Activated CD4-positive, alpha-beta memory T cell treated with anti-CD3 and anti-CD28 coated beads for 36 hours (primary cell): ENCODE results near the gene HFM1. TPM values are rescaled to one million over a fixed set of nuclear protein-coding genes. Genes with fewer than 3 reads are reported as not detected.
"Not testable (repeated sequence)": the region's sequence is repeated elsewhere in the genome, so short reads cannot be mapped to it uniquely, and the experiment has no call there.

ENCODE experiments used
- CTCF ChIA-PET: fragments of 350-600 bp; sonication (Branson Sonifier 250); formaldehyde crosslinking; loops from one replicate; lab custom pipeline; 2021; ENCODE audit warnings: antibody characterized with exemption, inconsistent platforms; lab: Charles Lee
- POLR2A ChIA-PET: fragments of 350-600 bp; sonication (Branson Sonifier 250); formaldehyde crosslinking; loops from one replicate; lab custom pipeline; 2021; ENCODE audit warnings: antibody characterized with exemption; lab: Charles Lee
- DNase-seq: peaks from one replicate; pipeline ENCODE4 v3.0.0-alpha.2; 2020
- H3K27ac Mint-ChIP-seq: one replicate; pipeline ENCODE4 v1.8.0; 2021; ENCODE audit warnings: mixed read lengths
- H3K27me3 Mint-ChIP-seq: one replicate; pipeline ENCODE4 v1.8.0; 2021; ENCODE audit warnings: mixed read lengths
- H3K36me3 Mint-ChIP-seq: one replicate; pipeline ENCODE4 v1.8.0; 2021; ENCODE audit warnings: mixed read lengths
- H3K4me1 Mint-ChIP-seq: one replicate; pipeline ENCODE4 v1.8.0; 2021; ENCODE audit warnings: low read depth, mixed read lengths
- H3K4me3 Mint-ChIP-seq: one replicate; pipeline ENCODE4 v1.8.0; 2021; ENCODE audit warnings: mild to moderate bottlenecking, mixed read lengths
- H3K9me3 Mint-ChIP-seq: one replicate; pipeline ENCODE4 v1.8.0; 2021; ENCODE audit warnings: mixed read lengths
- intact Hi-C: fragments of 100-400 bp; cut with micrococcal nuclease; formaldehyde crosslinking; loops from one replicate; pipeline ENCODE4 v1.15.1; 2023
- total RNA-seq, 2 experiments: library from RNA; stranded (reverse); gene quantifications; one replicate each; pipeline ENCODE4 v1.2.3, GENCODE V29; 2021

Gene HFM1
- total RNA-seq, 2 experiments from 2014 or later = not detected

- H3K4me1 Mint-ChIP-seq = no peaks in the 10 kb centered on the region
- no peak overlapping the region for H3K27ac Mint-ChIP-seq
- CTCF ChIA-PET = no interaction called here
- no peak for DNase-seq
- H3K36me3 Mint-ChIP-seq = no peaks in the 10 kb centered on the region
- intact Hi-C loops = no loop called here
- H3K9me3 Mint-ChIP-seq = no peaks in the 10 kb centered on the region
- peaks cover 8% of the 10 kb centered on the region for H3K27me3 Mint-ChIP-seq
- POLR2A ChIA-PET = no interaction called here
- no peak overlapping the region for H3K4me3 Mint-ChIP-seq
These were observed 59.1 kb downstream of the HFM1 start for GRCh38 chr1:91345395-91346005.

- Mint-ChIP-seq H3K27me3 (peaks cover 27% of the 10 kb centered on the region), H3K27ac (no peak overlapping the region), H3K4me1 (no peaks in the 10 kb centered on the region), H3K4me3 (no peak overlapping the region), H3K36me3 (no peaks in the 10 kb centered on the region), H3K9me3 (no peaks in the 10 kb centered on the region)
- ChIA-PET POLR2A (no interaction called here), CTCF (no interaction called here)
- DNase-seq = no peak
- intact Hi-C loops = no loop called here
These were observed 66.1 kb downstream of the HFM1 start for GRCh38 chr1:91338501-91338900.

DNA sequence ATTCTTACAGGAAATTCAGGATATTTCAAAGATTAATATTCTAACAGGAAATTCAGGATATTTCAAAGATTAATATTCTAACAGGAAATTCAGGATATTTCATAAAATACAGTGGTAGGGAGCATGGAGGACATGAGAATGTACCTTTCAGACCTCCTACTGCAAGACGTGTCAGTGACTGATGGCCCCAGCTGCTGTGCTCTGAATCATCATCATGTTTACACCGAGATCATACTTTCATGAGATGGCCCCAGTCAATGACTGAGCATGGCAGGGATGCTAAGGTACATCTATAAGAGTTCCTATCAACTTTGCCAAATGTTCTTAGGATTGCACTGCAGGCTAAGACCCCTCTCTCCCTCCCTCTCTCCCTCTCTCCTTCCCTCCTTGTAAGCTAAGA lies 69.0 kb downstream of the HFM1 start:
- Mint-ChIP-seq H3K36me3 (no peaks in the 10 kb centered on the region), H3K27ac (no peak overlapping the region), H3K4me3 (no peak overlapping the region), H3K4me1 (no peaks in the 10 kb centered on the region), H3K27me3 (peaks cover 22% of the 10 kb centered on the region), H3K9me3 (peaks cover 4% of the 10 kb centered on the region)
- CTCF ChIA-PET = interaction anchor here (0.9 kb wide), 1 partner anchor 51 kb away, joined by 3 read pairs; no protein-coding TSS in a partner anchor
- POLR2A ChIA-PET = no interaction called here
- intact Hi-C loops = no loop called here
- DNase-seq = no peak

DNA sequence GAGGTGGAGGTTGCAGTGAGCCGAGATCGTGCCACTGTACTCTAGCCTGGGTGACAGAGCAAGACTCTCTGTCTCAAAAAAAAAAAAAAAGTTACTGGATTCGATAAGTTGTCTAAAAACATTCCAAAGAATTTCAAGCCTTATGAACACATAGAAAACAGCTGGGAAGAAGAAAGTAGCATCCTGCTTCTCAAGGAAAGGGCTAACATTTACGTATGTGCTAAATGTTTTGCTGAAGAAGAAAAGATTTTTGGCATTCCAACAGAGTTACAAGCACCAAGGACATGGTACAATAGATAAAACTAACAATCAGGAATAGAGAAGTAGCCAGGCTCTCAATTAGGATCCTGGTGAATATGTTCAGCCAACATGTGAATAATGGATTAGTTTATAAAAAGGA lies 69.8 kb downstream of the HFM1 start:
- peaks cover 6% of the 10 kb centered on the region for H3K9me3 Mint-ChIP-seq
- POLR2A ChIA-PET = no interaction called here
- H3K27me3 Mint-ChIP-seq = peaks cover 24% of the 10 kb centered on the region
- no peaks in the 10 kb centered on the region for H3K4me1 Mint-ChIP-seq
- H3K36me3 Mint-ChIP-seq = no peaks in the 10 kb centered on the region
- no peak overlapping the region for H3K4me3 Mint-ChIP-seq
- no peak for DNase-seq
- no peak overlapping the region for H3K27ac Mint-ChIP-seq
- CTCF ChIA-PET = no interaction called here
- intact Hi-C loops = no loop called here

- no peaks in the 10 kb centered on the region for H3K36me3 Mint-ChIP-seq
- H3K4me1 Mint-ChIP-seq = no peaks in the 10 kb centered on the region
- CTCF ChIA-PET = no interaction called here
- no peak overlapping the region for H3K27ac Mint-ChIP-seq
- peaks cover 22% of the 10 kb centered on the region for H3K27me3 Mint-ChIP-seq
- POLR2A ChIA-PET = no interaction called here
- H3K9me3 Mint-ChIP-seq = peaks cover 3% of the 10 kb centered on the region
- H3K4me3 Mint-ChIP-seq = no peak overlapping the region
- DNase-seq = no peak
- intact Hi-C loops = no loop called here
These were observed 79.2 kb downstream of the HFM1 start for GRCh38 chr1:91325456-91325855.

- Mint-ChIP-seq H3K4me3 (no peak overlapping the region), H3K9me3 (no peaks in the 10 kb centered on the region), H3K27ac (no peak overlapping the region), H3K4me1 (no peaks in the 10 kb centered on the region), H3K36me3 (no peaks in the 10 kb centered on the region), H3K27me3 (peaks cover 13% of the 10 kb centered on the region)
- POLR2A ChIA-PET = no interaction called here
- no peak for DNase-seq
- CTCF ChIA-PET = interaction anchor here (1.1 kb wide), 1 partner anchor 32 kb away, joined by 3 read pairs; no protein-coding TSS in a partner anchor
- intact Hi-C loops = no loop called here
These were observed 90.0 kb downstream of the HFM1 start for GRCh38 chr1:91314643-91315042.

GRCh38 chr1:91311672-91312071 lies 93.0 kb downstream of the HFM1 start:
- H3K4me1 Mint-ChIP-seq = no peaks in the 10 kb centered on the region
- ChIA-PET CTCF (no interaction called here), POLR2A (no interaction called here)
- no peaks in the 10 kb centered on the region for H3K36me3 Mint-ChIP-seq
- H3K27ac Mint-ChIP-seq = no peak overlapping the region
- H3K27me3 Mint-ChIP-seq = peaks cover 10% of the 10 kb centered on the region
- intact Hi-C loops = no loop called here
- H3K9me3 Mint-ChIP-seq = peaks cover 10% of the 10 kb centered on the region
- no peak for DNase-seq
- H3K4me3 Mint-ChIP-seq = no peak overlapping the region

GRCh38 chr1:91308544-91308943 lies 96.1 kb downstream of the HFM1 start:
- Mint-ChIP-seq H3K4me1 (no peaks in the 10 kb centered on the region), H3K27ac (no peak overlapping the region), H3K36me3 (no peaks in the 10 kb centered on the region), H3K9me3 (peaks cover 10% of the 10 kb centered on the region), H3K4me3 (no peak overlapping the region), H3K27me3 (peaks cover 10% of the 10 kb centered on the region)
- ChIA-PET CTCF (no interaction called here), POLR2A (no interaction called here)
- intact Hi-C loops = no loop called here
- no peak for DNase-seq

DNA sequence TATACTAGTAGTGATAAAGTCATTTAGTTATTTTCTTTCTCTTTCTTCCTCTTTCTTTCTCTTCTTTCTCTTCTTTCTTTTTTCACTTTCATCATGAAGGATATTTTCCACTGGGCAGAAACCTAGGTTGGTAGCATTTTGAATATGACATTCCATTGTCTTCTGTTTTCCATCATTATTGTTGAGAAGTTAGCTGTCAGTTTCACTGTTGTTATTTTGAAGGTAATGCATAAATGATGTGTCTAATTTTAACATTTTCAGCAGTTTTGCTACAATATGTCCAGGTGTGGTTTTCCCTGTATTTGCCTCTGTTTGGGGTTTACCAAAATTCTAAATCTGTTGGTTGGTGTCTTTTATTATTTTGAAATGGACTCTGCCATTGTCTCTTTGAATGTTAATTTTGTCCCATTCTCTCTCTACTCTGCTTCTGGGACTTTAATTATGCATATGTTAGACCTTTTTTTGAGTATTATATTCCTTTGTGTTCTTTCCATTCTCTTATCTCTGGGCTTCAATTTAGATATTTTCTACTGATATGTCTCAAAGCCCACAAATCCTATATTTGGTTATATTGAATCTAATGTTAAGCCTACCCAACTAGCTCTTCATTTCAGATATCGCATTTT lies 96.7 kb downstream of the HFM1 start:
- CTCF ChIA-PET = no interaction called here
- Mint-ChIP-seq H3K27me3 (peaks cover 10% of the 10 kb centered on the region), H3K36me3 (no peaks in the 10 kb centered on the region), H3K27ac (no peak overlapping the region), H3K4me1 (no peaks in the 10 kb centered on the region), H3K4me3 (no peak overlapping the region), H3K9me3 (peaks cover 15% of the 10 kb centered on the region)
- DNase-seq = no peak
- POLR2A ChIA-PET = interaction anchor here (0.7 kb wide), 1 partner anchor 34 kb away, joined by 3 read pairs; no protein-coding TSS in a partner anchor
- intact Hi-C loops = no loop called here

GRCh38 chr1:91303165-91303564 lies 101.5 kb downstream of the HFM1 start:
- H3K36me3 Mint-ChIP-seq = no peaks in the 10 kb centered on the region
- intact Hi-C loops = no loop called here
- H3K27ac Mint-ChIP-seq = no peak overlapping the region

DNA sequence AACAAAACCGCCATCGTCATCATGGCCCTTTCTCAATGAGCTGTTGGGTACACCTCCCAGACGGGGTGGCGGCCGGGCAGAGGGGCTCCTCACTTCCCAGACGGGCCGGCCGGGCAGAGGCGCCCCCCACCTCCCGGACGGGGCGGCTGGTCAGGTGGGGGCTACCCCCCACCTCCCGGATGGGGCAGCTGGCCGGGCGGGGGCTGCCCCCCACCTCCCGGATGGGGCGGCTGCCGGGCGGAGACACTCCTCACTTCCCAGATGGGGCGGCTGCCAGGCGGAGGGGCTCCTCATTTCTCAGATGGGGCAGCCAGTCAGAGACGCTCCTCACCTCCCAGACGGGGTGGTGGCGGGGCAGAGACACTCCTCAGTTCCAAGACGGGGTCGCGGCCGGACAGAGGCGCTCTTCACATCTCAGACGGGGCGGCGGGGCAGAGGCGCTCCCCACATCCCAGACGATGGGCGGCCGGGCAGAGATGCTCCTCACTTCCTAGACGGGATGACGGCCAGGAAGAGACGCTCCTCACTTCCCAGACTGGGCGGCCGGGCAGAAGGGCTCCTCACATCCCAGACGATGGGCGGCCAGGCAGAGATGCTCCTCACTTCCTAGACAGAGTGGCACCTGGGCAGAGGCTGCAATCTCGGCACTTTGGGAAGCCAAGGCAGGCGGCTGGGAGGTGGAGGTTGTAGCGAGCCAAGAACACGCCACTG lies 115.6 kb downstream of the HFM1 start:
- H3K4me3 Mint-ChIP-seq, H3K36me3 Mint-ChIP-seq, H3K4me1 Mint-ChIP-seq, intact Hi-C loops, DNase-seq, H3K9me3 Mint-ChIP-seq, POLR2A ChIA-PET, H3K27me3 Mint-ChIP-seq, H3K27ac Mint-ChIP-seq: not testable (repeated sequence)
- CTCF ChIA-PET = interaction anchor here (0.8 kb wide), 1 partner anchor 22 kb away, joined by 3 read pairs; no protein-coding TSS in a partner anchor

More at GRCh38 chr1:91303165-91303564, 101.5 kb downstream of the HFM1 start:
- Mint-ChIP-seq H3K27me3 (peaks cover 4% of the 10 kb centered on the region), H3K4me3 (no peak overlapping the region), H3K9me3 (peaks cover 12% of the 10 kb centered on the region), H3K4me1 (no peaks in the 10 kb centered on the region)
- POLR2A ChIA-PET = no interaction called here
- no peak for DNase-seq
- CTCF ChIA-PET = no interaction called here

- H3K4me3 Mint-ChIP-seq, H3K27ac Mint-ChIP-seq, H3K27me3 Mint-ChIP-seq, POLR2A ChIA-PET, DNase-seq, intact Hi-C loops, H3K4me1 Mint-ChIP-seq, CTCF ChIA-PET, H3K9me3 Mint-ChIP-seq, H3K36me3 Mint-ChIP-seq: not testable (repeated sequence)
These were observed 117.7 kb downstream of the HFM1 start for GRCh38 chr1:91286962-91287317.
